ENCODE measurements around the gene SDK1.

- no peak for TF ChIP-seq CTCF (conservative IDR thresholded peaks at IDR 0.05; ENCODE audit: low read depth in 2 of 2)
- TF ChIP-seq ZNF114 (CRISPR knock-in tag; IDR thresholded peaks at IDR 0.05), result no peak
- no peak for TF ChIP-seq POLR2AphosphoS5 (IDR thresholded peaks at IDR 0.05; ENCODE audit: low read depth)
- TF ChIP-seq EZH2phosphoT487 (IDR thresholded peaks at IDR 0.05; ENCODE audit: unreplicated experiment), result no peak
- no peak for TF ChIP-seq EZH2 (IDR thresholded peaks at IDR 0.05; ENCODE audit: low read depth, unreplicated experiment)
- TF ChIP-seq JUNB (IDR thresholded peaks at IDR 0.05; ENCODE audit: unreplicated experiment), result no peak
- no peak for TF ChIP-seq ZNF331 (CRISPR knock-in tag; IDR thresholded peaks at IDR 0.05; ENCODE audit: low read depth)
- no peak for TF ChIP-seq REST (IDR thresholded peaks at IDR 0.05; ENCODE audit: unreplicated experiment)
- no peak for TF ChIP-seq ZNF462 (CRISPR knock-in tag; IDR thresholded peaks at IDR 0.05)
Measured at GRCh38 chr7:4010923-4011656, 710.0 kb downstream of the SDK1 start.

Measured in GM23338 (cell line).